ENCODE results near the gene VPS25.

Gene VPS25

GRCh38 chr17:42796066-42796758, 23.0 kb downstream of the VPS25 start:
- no peak for DNase-seq

GRCh38 chr17:42797067-42798007, 24.1 kb downstream of the VPS25 start:
- no peak for DNase-seq

- DNase-seq = no peak
These were observed 24.7 kb downstream of the VPS25 start for GRCh38 chr17:42798011-42798382.

GRCh38 chr17:42798383-42799380, 25.4 kb downstream of the VPS25 start, which contains the start of the genes CNTD1 and COA3:
TSS of gene CNTD1 (plus strand) at chr17:42798861. CDS start at chr17:42799068, 207 bp downstream.
TSS of gene COA3 (minus strand) at chr17:42798704. CDS start at chr17:42798681, 23 bp downstream.
- peak; percentile 29 for DNase-seq

- DNase-seq = no peak
These were observed 30.0 kb downstream of the VPS25 start for GRCh38 chr17:42803074-42803883.

- DNase-seq = no peak
These were observed 31.7 kb downstream of the VPS25 start for GRCh38 chr17:42804918-42805367.

GRCh38 chr17:42806249-42806648, 33.0 kb downstream of the VPS25 start:
- DNase-seq = no peak

- DNase-seq = no peak
These were observed 36.0 kb downstream of the VPS25 start for GRCh38 chr17:42809250-42809649.

GRCh38 chr17:42814633-42815399, 41.6 kb downstream of the VPS25 start:
- DNase-seq = no peak

- no peak for DNase-seq
These were observed 44.6 kb downstream of the VPS25 start for GRCh38 chr17:42817866-42818265.

- DNase-seq = no peak
These were observed 45.1 kb downstream of the VPS25 start for GRCh38 chr17:42818379-42818778.

- peak; percentile 30 for DNase-seq
These were observed 46.8 kb downstream of the VPS25 start for GRCh38 chr17:42819939-42820535.

GRCh38 chr17:42821176-42821575, 47.9 kb downstream of the VPS25 start:
- no peak for DNase-seq

- no peak for DNase-seq
These were observed 54.2 kb downstream of the VPS25 start for GRCh38 chr17:42827472-42827871.

All from GF-D8 (cell line).